ENCODE results near the gene MANSC4. TPM values are rescaled to one million over a fixed set of nuclear protein-coding genes. Genes with fewer than 3 reads are reported as not detected.

MANSC4 gene
- total and polyA plus RNA-seq, 10 of the 15 experiments (the other 5 are each of a cell fraction or from before 2014, with no cell fraction given) = 0.18 to 0.21 (median 0.19) TPM; not detected in 7

- H3K27me3 ChIP-seq (replicated peaks in 1 of 2; ENCODE audit: control insufficient read depth in 2 of 2, insufficient read depth in 2 of 2, low read length in 1 of 2) = no peaks in the 10 kb centered on the region; a peak in 1 of 4 replicates
- no peak overlapping the region for H2AFZ ChIP-seq (ENCODE audit: control insufficient read depth, low read depth, low read length)
- WGBS (ENCODE audit: insufficient coverage, insufficient replicate concordance, low lambda C conversion rate, missing lambda C conversion rate) = 45% methylated on average over 1 of the region's 1 CpG
- in situ Hi-C loops (cut with MboI) (no loop called here), intact Hi-C loops (cut with micrococcal nuclease; ENCODE audit: unreplicated experiment) (no loop called here)
- TF ChIP-seq MLLT1 (IDR thresholded peaks at IDR 0.05) (no peak), ZNF274 (IDR thresholded peaks at IDR 0.05; ENCODE audit: insufficient read depth, insufficient read length) (no peak), SREBF2 (IDR thresholded peaks at IDR 0.05; ENCODE audit: low read length) (no peak), BACH1 (IDR thresholded peaks at IDR 0.05; ENCODE audit: borderline replicate concordance) (no peak), HDAC2 (IDR thresholded peaks at IDR 0.05) (no peak), SUPT20H (IDR thresholded peaks at IDR 0.05; ENCODE audit: borderline replicate concordance, control insufficient read depth, low read depth, low read length) (no peak), EP300 (IDR thresholded peaks at IDR 0.05; ENCODE audit: borderline replicate concordance in 1 of 2, control insufficient read depth in 1 of 2, low read depth in 2 of 2, low read length in 2 of 2) (no peak), TARDBP (IDR thresholded peaks at IDR 0.05; ENCODE audit: borderline replicate concordance) (no peak), NBN (IDR thresholded peaks at IDR 0.05) (no peak), DPF2 (IDR thresholded peaks at IDR 0.05) (no peak), CEBPB (IDR thresholded peaks at IDR 0.05; ENCODE audit: borderline replicate concordance in 1 of 2, low read depth in 2 of 2, low read length in 2 of 2) (no peak), SPI1 (IDR thresholded peaks at IDR 0.05; ENCODE audit: borderline replicate concordance, insufficient read depth, low read depth, low read length) (no peak), RCOR1 (conservative IDR thresholded peaks at IDR 0.05; ENCODE audit: low read depth, low read length) (no peak)
- TF ChIP-seq, protein P1, sequence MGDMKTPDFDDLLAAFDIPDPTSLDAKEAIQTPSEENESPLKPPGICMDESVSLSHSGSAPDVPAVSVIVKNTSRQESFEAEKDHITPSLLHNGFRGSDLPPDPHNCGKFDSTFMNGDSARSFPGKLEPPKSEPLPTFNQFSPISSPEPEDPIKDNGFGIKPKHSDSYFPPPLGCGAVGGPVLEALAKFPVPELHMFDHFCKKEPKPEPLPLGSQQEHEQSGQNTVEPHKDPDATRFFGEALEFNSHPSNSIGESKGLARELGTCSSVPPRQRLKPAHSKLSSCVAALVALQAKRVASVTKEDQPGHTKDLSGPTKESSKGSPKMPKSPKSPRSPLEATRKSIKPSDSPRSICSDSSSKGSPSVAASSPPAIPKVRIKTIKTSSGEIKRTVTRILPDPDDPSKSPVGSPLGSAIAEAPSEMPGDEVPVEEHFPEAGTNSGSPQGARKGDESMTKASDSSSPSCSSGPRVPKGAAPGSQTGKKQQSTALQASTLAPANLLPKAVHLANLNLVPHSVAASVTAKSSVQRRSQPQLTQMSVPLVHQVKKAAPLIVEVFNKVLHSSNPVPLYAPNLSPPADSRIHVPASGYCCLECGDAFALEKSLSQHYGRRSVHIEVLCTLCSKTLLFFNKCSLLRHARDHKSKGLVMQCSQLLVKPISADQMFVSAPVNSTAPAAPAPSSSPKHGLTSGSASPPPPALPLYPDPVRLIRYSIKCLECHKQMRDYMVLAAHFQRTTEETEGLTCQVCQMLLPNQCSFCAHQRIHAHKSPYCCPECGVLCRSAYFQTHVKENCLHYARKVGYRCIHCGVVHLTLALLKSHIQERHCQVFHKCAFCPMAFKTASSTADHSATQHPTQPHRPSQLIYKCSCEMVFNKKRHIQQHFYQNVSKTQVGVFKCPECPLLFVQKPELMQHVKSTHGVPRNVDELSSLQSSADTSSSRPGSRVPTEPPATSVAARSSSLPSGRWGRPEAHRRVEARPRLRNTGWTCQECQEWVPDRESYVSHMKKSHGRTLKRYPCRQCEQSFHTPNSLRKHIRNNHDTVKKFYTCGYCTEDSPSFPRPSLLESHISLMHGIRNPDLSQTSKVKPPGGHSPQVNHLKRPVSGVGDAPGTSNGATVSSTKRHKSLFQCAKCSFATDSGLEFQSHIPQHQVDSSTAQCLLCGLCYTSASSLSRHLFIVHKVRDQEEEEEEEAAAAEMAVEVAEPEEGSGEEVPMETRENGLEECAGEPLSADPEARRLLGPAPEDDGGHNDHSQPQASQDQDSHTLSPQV (IDR thresholded peaks at IDR 0.05) = no peak
- TF ChIP-seq, protein P2, sequence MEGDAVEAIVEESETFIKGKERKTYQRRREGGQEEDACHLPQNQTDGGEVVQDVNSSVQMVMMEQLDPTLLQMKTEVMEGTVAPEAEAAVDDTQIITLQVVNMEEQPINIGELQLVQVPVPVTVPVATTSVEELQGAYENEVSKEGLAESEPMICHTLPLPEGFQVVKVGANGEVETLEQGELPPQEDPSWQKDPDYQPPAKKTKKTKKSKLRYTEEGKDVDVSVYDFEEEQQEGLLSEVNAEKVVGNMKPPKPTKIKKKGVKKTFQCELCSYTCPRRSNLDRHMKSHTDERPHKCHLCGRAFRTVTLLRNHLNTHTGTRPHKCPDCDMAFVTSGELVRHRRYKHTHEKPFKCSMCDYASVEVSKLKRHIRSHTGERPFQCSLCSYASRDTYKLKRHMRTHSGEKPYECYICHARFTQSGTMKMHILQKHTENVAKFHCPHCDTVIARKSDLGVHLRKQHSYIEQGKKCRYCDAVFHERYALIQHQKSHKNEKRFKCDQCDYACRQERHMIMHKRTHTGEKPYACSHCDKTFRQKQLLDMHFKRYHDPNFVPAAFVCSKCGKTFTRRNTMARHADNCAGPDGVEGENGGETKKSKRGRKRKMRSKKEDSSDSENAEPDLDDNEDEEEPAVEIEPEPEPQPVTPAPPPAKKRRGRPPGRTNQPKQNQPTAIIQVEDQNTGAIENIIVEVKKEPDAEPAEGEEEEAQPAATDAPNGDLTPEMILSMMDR (IDR thresholded peaks at IDR 0.05 in 2 of 3, conservative IDR thresholded peaks at IDR 0.05 in 1 of 3; ENCODE audit: control insufficient read depth in 2 of 3, extremely low read depth in 1 of 3, insufficient read depth in 1 of 3, low read depth in 3 of 3, low read length in 3 of 3) = no peak
- FAIRE-seq (no peak), ATAC-seq (no peak), DNase-seq (ENCODE audit: low read depth, low spot score) (no peak)
- no peak overlapping the region for H3K27ac ChIP-seq (ENCODE audit: control insufficient read depth, insufficient read depth)
- no TSS peak for BruUV-seq (replicated peaks)
- no peak overlapping the region for H3K9ac ChIP-seq (ENCODE audit: control insufficient read depth, insufficient read depth, low read length)
- H3K9me3 ChIP-seq (replicated peaks; ENCODE audit: control insufficient read depth, insufficient read depth, low read length) = no peaks in the 10 kb centered on the region
- CTCF ChIA-PET = interaction anchor here (1.1 kb wide), 1 partner anchor 14 kb away, joined by 4 read pairs; no protein-coding TSS in a partner anchor
- no peaks in the 10 kb centered on the region for H3K36me3 ChIP-seq (ENCODE audit: control insufficient read depth in 2 of 2, insufficient read depth in 2 of 2, low read length in 1 of 2)
- H3K4me1 ChIP-seq (ENCODE audit: control insufficient read depth, insufficient read depth, low read length) = peaks cover 34% of the 10 kb centered on the region
- H3K4me2 ChIP-seq (ENCODE audit: control insufficient read depth, insufficient read depth) = no peak overlapping the region
- H4K20me1 ChIP-seq (ENCODE audit: control insufficient read depth, insufficient read depth) = no peaks in the 10 kb centered on the region
- H3K79me2 ChIP-seq (ENCODE audit: control insufficient read depth, insufficient read depth, low read length) = no peaks in the 10 kb centered on the region
- POLR2A ChIA-PET = no interaction called here
- RAD21 ChIA-PET (ENCODE audit: unreplicated experiment) = no interaction called here
- SMC1A ChIA-PET (ENCODE audit: uncharacterized antibody, unreplicated experiment) = interaction anchor here (1.1 kb wide), 1 partner anchor 9 kb away, joined by 6 read pairs; no protein-coding TSS in a partner anchor
- H3K4me3 ChIP-seq = no peak overlapping the region
Observed at GRCh38 chr12:27826076-27826475, 46.0 kb upstream of the MANSC4 start.

Data from GM12878 (cell line).